IMR-90 (cell line): ENCODE data around the gene ANOS1. TPM values are rescaled to one million over a fixed set of nuclear protein-coding genes. Genes with fewer than 3 reads are reported as not detected.

ENCODE experiments used
- ATAC-seq: fragments of 200-7000 bp; cut with Tn5 transposase; 2 replicates; pipeline ENCODE4 v1.9.1; 2020; ENCODE audit warnings: low read depth, mild to moderate bottlenecking, moderate library complexity
- BruUV-seq: library from RNA; stranded (reverse); fragments of 400-500 nt; replicated peaks from 2 replicates; lab custom pipeline; 2021; lab: Mats Ljungman, UMichigan
- CTCF ChIA-PET: fragments of 300-600 bp; formaldehyde crosslinking; extraction: SDS; loops from one replicate; lab custom pipeline; 2021; ENCODE audit warnings: antibody characterized with exemption; lab: Yijun Ruan, JAX
- POLR2A ChIA-PET: fragments of 300-600 bp; sonication (Branson Sonifier 250); formaldehyde crosslinking; loops from one replicate; lab custom pipeline; 2022; ENCODE audit warnings: antibody characterized with exemption; ENCODE audit not compliant: unreplicated experiment; lab: Charles Lee
- DNase-seq: peaks from one replicate; pipeline ENCODE4 v3.0.0; 2013
- H2AFZ ChIP-seq: replicated peaks from 2 replicates; pipeline ENCODE3; 2013; ENCODE audit warnings: low read length, mild to moderate bottlenecking; ENCODE audit not compliant: poor library complexity
- H2AK5ac ChIP-seq: 2 replicates; pipeline ENCODE4 v1.6.1; 2013; ENCODE audit warnings: low read depth, low read length, inconsistent platforms
- H2AK9ac ChIP-seq: replicated peaks from 2 replicates; pipeline ENCODE3; 2013; ENCODE audit warnings: mild to moderate bottlenecking, low read depth, low read length, moderate library complexity; ENCODE audit not compliant: poor library complexity
- H2BK120ac ChIP-seq: 2 replicates; pipeline ENCODE4 v1.6.1; 2013; ENCODE audit warnings: low read depth, low read length, inconsistent platforms
- H2BK15ac ChIP-seq: 3 replicates; pipeline ENCODE4 v1.6.1; 2013; ENCODE audit warnings: low read depth, low read length, inconsistent platforms
- H2BK20ac ChIP-seq: 2 replicates; pipeline ENCODE4 v1.6.1; 2013; ENCODE audit warnings: low read depth, mild to moderate bottlenecking, inconsistent platforms, low read length, moderate library complexity
- H2BK5ac ChIP-seq: 2 replicates; pipeline ENCODE4 v1.6.1; 2013; ENCODE audit warnings: mild to moderate bottlenecking, low read depth, low read length, inconsistent platforms; ENCODE audit not compliant: poor library complexity, severe bottlenecking
- H3K14ac ChIP-seq: replicated peaks from 2 replicates; pipeline ENCODE4 v1.6.1; 2013; ENCODE audit warnings: low read depth, low read length, inconsistent platforms
- H3K18ac ChIP-seq: 2 replicates; pipeline ENCODE4 v1.6.1; 2013; ENCODE audit warnings: low read depth, low read length, control low read depth
- H3K23ac ChIP-seq: 2 replicates; pipeline ENCODE4 v1.6.1; 2013; ENCODE audit warnings: low read depth, low read length, inconsistent platforms
- H3K27ac ChIP-seq: 2 replicates; pipeline ENCODE4 v1.5.1; 2013; ENCODE audit warnings: mild to moderate bottlenecking, control low read depth, low read length; ENCODE audit not compliant: insufficient read depth
- H3K27me3 ChIP-seq: 2 replicates; pipeline ENCODE4 v1.6.1; 2013; ENCODE audit warnings: low read length; ENCODE audit not compliant: control insufficient read depth, insufficient read depth
- H3K36me3 ChIP-seq: 2 replicates; pipeline ENCODE4 v1.6.1; 2013; ENCODE audit warnings: low read length, mixed read lengths; ENCODE audit not compliant: control insufficient read depth, insufficient read depth
- H3K4ac ChIP-seq: 2 replicates; pipeline ENCODE4 v1.6.1; 2013; ENCODE audit warnings: low read depth, low read length, inconsistent platforms
- H3K4me1 ChIP-seq: 2 replicates; pipeline ENCODE4 v1.6.1; 2013; ENCODE audit warnings: low read length, mixed read lengths; ENCODE audit not compliant: control insufficient read depth, insufficient read depth
- H3K4me2 ChIP-seq: 2 replicates; pipeline ENCODE4 v1.6.1; 2013; ENCODE audit warnings: low read depth, mild to moderate bottlenecking, control low read depth, low read length, moderate library complexity
- H3K4me3 ChIP-seq: 2 replicates; pipeline ENCODE4 v1.5.1; 2013; ENCODE audit warnings: low read depth, mild to moderate bottlenecking, control low read depth, low read length, moderate library complexity; ENCODE audit not compliant: insufficient read depth
- H3K56ac ChIP-seq: 2 replicates; pipeline ENCODE4 v1.6.1; 2013; ENCODE audit warnings: low read length, inconsistent platforms; ENCODE audit not compliant: insufficient read depth; ENCODE audit errors: extremely low read depth
- H3K79me1 ChIP-seq, 2 experiments: 2 replicates each; pipeline ENCODE4 v1.6.1; 2013; ENCODE audit warnings: low read length in 2 of 2, inconsistent platforms in 1 of 2, low read depth in 1 of 2
- H3K9ac ChIP-seq: 2 replicates; pipeline ENCODE4 v1.6.1; 2013; ENCODE audit warnings: low read depth, low read length, control low read depth
- H3K9me1 ChIP-seq: 2 replicates; pipeline ENCODE4 v1.6.1; 2013; ENCODE audit warnings: low read length, inconsistent platforms; ENCODE audit not compliant: insufficient read depth
- H3K9me3 ChIP-seq: 2 replicates; pipeline ENCODE4 v1.6.1; 2013; ENCODE audit warnings: low read length; ENCODE audit not compliant: control insufficient read depth, insufficient read depth
- H4K20me1 ChIP-seq: 2 replicates; pipeline ENCODE4 v1.6.1; 2013; ENCODE audit warnings: low read length, inconsistent platforms; ENCODE audit not compliant: insufficient read depth
- H4K5ac ChIP-seq: 2 replicates; pipeline ENCODE4 v1.6.1; 2013; ENCODE audit warnings: mild to moderate bottlenecking, low read depth, low read length, control low read depth
- H4K8ac ChIP-seq, 2 experiments: 2 replicates each; pipeline ENCODE4 v1.6.1; 2013; ENCODE audit warnings: low read depth in 2 of 2, low read length in 2 of 2, control low read depth in 1 of 2, inconsistent platforms in 1 of 2
- H4K91ac ChIP-seq: 2 replicates; pipeline ENCODE4 v1.6.1; 2013; ENCODE audit warnings: low read depth, low read length, inconsistent platforms; ENCODE audit not compliant: insufficient read depth
- BHLHE40 ChIP-seq: fragments of 150-350 bp; IDR thresholded peaks from 2 replicates; pipeline ENCODE4 v1.6.1; 2016; ENCODE audit warnings: mild to moderate bottlenecking, low read depth, low read length
- CEBPB ChIP-seq: IDR thresholded peaks from 2 replicates; pipeline ENCODE4 v1.6.1; 2012; ENCODE audit warnings: low read depth, low read length, improper control_type of control experiment
- CTCF ChIP-seq: conservative IDR thresholded peaks from 2 replicates; pipeline ENCODE4 v1.5.1; 2012; ENCODE audit warnings: mild to moderate bottlenecking, low read depth, low read length, improper control_type of control experiment
- MAFK ChIP-seq: IDR thresholded peaks from 2 replicates; pipeline ENCODE4 v1.6.1; 2012; ENCODE audit warnings: low read depth, low read length, improper control_type of control experiment
- MAZ ChIP-seq: IDR thresholded peaks from 2 replicates; pipeline ENCODE4 v1.6.1; 2012; ENCODE audit warnings: low read depth, mild to moderate bottlenecking, low read length, improper control_type of control experiment, moderate library complexity, borderline replicate concordance
- MXI1 ChIP-seq: IDR thresholded peaks from 2 replicates; pipeline ENCODE4 v1.6.1; 2012; ENCODE audit warnings: low read depth, mild to moderate bottlenecking, low read length, moderate library complexity, borderline replicate concordance
- POLR2A ChIP-seq: IDR thresholded peaks from 2 replicates; pipeline ENCODE4 v1.6.1; 2012; ENCODE audit warnings: mild to moderate bottlenecking, low read depth, low read length
- RAD21 ChIP-seq: IDR thresholded peaks from 2 replicates; pipeline ENCODE4 v1.6.1; 2012; ENCODE audit warnings: low read length, improper control_type of control experiment
- RCOR1 ChIP-seq: IDR thresholded peaks from 2 replicates; pipeline ENCODE4 v1.6.1; 2012; ENCODE audit warnings: mild to moderate bottlenecking, low read length, improper control_type of control experiment; ENCODE audit not compliant: insufficient replicate concordance
- RFX5 ChIP-seq: IDR thresholded peaks from 2 replicates; pipeline ENCODE4 v1.8.0; 2012; ENCODE audit warnings: low read depth, mild to moderate bottlenecking, low read length, moderate library complexity
- USF2 ChIP-seq: fragments of 150-350 bp; IDR thresholded peaks from 2 replicates; pipeline ENCODE4 v1.6.1; 2017; ENCODE audit warnings: mild to moderate bottlenecking, antibody characterized with exemption, low read length, low read depth
- WGBS, 2 experiments: methylation state at CpG; one replicate each; pipeline versions ENCODE4 v1.1.5 to v1.1.7; 2013; ENCODE audit warnings: missing lambda C conversion rate in 2 of 2; ENCODE audit not compliant: insufficient read length in 1 of 2; ENCODE audit errors: extremely low coverage in 2 of 2; 5-methylcytosine and 5-hydroxymethylcytosine counted together
- dilution Hi-C: fragments of 300-500 bp; cut with HindIII; formaldehyde crosslinking; loops from one replicate; pipeline ENCODE4 v1.14.3; 2018; ENCODE audit warnings: low sequenced_read_pairs; ENCODE audit not compliant: unreplicated experiment
- in situ Hi-C: fragments of 300-500 bp; cut with MboI; formaldehyde crosslinking; loops from 3 replicates; pipeline ENCODE4 v1.14.3; 2019; ENCODE audit warnings: low sequenced_read_pairs, inconsistent platforms, mixed read lengths
- intact Hi-C: fragments of 100-400 bp; cut with micrococcal nuclease; formaldehyde crosslinking; loops from 2 replicates; pipeline ENCODE4 v1.10.0; 2022
- polyA plus RNA-seq, 3 experiments: library from polyadenylated mRNA; depleted of rRNA; stranded (reverse); fragments of >200 nt; gene quantifications; 2 replicates each; pipeline ENCODE4 v1.2.3, GENCODE V29; 2012; ENCODE audit warnings: low replicate concordance in 1 of 3
- total RNA-seq: library from RNA; depleted of rRNA; stranded (reverse); fragments of >200 nt; gene quantifications from 2 replicates; pipeline ENCODE4 v1.2.3, GENCODE V29; 2012
- TF ChIP-seq, protein P1 (sequence below): fragments of 150-350 bp; IDR thresholded peaks from 2 replicates; pipeline ENCODE4 v1.6.1; 2016; ENCODE audit warnings: low read depth, mild to moderate bottlenecking, low read length, moderate library complexity, borderline replicate concordance

ANOS1 gene
- total and polyA plus RNA-seq, 2 of the 4 experiments (the other 2 are of a cell fraction), result under 0.01 to 0.17 TPM

DNA sequence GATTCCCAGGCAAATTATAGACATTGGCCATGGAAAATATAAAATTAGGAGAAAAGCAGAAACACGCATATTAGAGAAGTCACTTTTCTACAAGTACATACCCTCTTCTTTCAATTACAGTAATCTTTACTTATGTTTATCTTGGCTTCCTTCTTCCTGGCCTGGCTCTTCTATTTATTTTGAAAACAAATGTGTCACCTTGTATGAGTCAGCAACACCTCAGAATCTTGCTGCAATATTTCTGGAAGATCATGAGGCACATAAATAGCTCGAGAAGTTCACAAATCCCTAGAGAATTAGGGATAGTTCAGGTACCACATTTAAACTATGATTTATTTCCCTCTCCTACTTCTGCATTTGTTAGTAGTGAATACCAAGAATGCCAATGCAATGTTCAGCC lies 124.6 kb downstream of the ANOS1 start:
- Histone ChIP-seq H3K36me3 (no peaks in the 10 kb centered on the region), H3K27me3 (no peaks in the 10 kb centered on the region), H2AFZ (no peak overlapping the region), H3K9me3 (peaks cover 6% of the 10 kb centered on the region), H3K56ac (no peak overlapping the region), H2BK20ac (no peak overlapping the region), H2BK120ac (no peak overlapping the region), H4K8ac (no peak overlapping the region), H4K91ac (no peak overlapping the region), H3K4me2 (no peak overlapping the region), H2AK5ac (no peak overlapping the region), H4K5ac (no peak overlapping the region), H3K18ac (no peak overlapping the region), H3K4ac (no peak overlapping the region), H3K27ac (no peak overlapping the region), H3K79me1 (no peaks in the 10 kb centered on the region), H3K4me1 (no peaks in the 10 kb centered on the region), H3K4me3 (no peak overlapping the region), H2AK9ac (no peak overlapping the region), H3K9me1 (no peaks in the 10 kb centered on the region), H2BK5ac (no peak overlapping the region), H3K9ac (no peak overlapping the region), H3K14ac (no peak overlapping the region), H2BK15ac (no peak overlapping the region), H3K23ac (no peak overlapping the region), H4K20me1 (no peaks in the 10 kb centered on the region)
- no TSS peak for BruUV-seq
- ATAC-seq, result no peak
- ChIA-PET POLR2A (no interaction called here), CTCF (no interaction called here)
- in situ Hi-C loops, result no loop called here
- intact Hi-C loops, result no loop called here
- dilution Hi-C loops, result no loop called here
- no peak for TF ChIP-seq CEBPB
- no peak for TF ChIP-seq USF2
- TF ChIP-seq RAD21, result no peak
- TF ChIP-seq MXI1, result no peak
- TF ChIP-seq MAZ, result no peak
- TF ChIP-seq BHLHE40, result no peak
- no peak for TF ChIP-seq MAFK
- TF ChIP-seq POLR2A, result no peak
- TF ChIP-seq RCOR1, result no peak
- no peak for TF ChIP-seq RFX5
- no peak for TF ChIP-seq CTCF
- TF ChIP-seq, protein P1, sequence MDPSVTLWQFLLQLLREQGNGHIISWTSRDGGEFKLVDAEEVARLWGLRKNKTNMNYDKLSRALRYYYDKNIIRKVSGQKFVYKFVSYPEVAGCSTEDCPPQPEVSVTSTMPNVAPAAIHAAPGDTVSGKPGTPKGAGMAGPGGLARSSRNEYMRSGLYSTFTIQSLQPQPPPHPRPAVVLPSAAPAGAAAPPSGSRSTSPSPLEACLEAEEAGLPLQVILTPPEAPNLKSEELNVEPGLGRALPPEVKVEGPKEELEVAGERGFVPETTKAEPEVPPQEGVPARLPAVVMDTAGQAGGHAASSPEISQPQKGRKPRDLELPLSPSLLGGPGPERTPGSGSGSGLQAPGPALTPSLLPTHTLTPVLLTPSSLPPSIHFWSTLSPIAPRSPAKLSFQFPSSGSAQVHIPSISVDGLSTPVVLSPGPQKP, result no peak
- DNase-seq, result no peak
- WGBS, 2 experiments, result no CpG with 5 or more reads among the region's 2 CpGs
